ENCODE results near the gene SOWAHC. TPM values are rescaled to one million over a fixed set of nuclear protein-coding genes. Genes with fewer than 3 reads are reported as not detected.

Gene SOWAHC
- total RNA-seq, 1 donor from 2014 or later = 5.7 TPM

GRCh38 chr2:109582928-109583895 lies 31.0 kb upstream of the SOWAHC start:
- Histone ChIP-seq H2AFZ (replicated peaks) (no peak overlapping the region), H3K4me2 (no peak overlapping the region), H3K4me3 (no peak overlapping the region), H3K9me3 (ENCODE audit: low read depth) (no peaks in the 10 kb centered on the region), H3K27ac (no peak overlapping the region), H3F3A (ENCODE audit: low read depth) (no peaks in the 10 kb centered on the region), H3K79me2 (ENCODE audit: low read depth) (peaks cover 56% of the 10 kb centered on the region), H3K4me1 (no peaks in the 10 kb centered on the region), H3K9ac (no peak overlapping the region), H3K36me3 (peaks cover 10% of the 10 kb centered on the region), H3K27me3 (no peaks in the 10 kb centered on the region), H4K20me1 (ENCODE audit: low read depth) (peaks cover 4% of the 10 kb centered on the region)
- no peak for DNase-seq (ENCODE audit: low spot score)
- Mint-ChIP-seq H3K27ac (no peak overlapping the region), H3K4me3 (no peak overlapping the region), H3K9me3 (no peaks in the 10 kb centered on the region), H3K27me3 (ENCODE audit: insufficient read depth, low read depth) (no peaks in the 10 kb centered on the region), H3K4me1 (peaks cover 2% of the 10 kb centered on the region), H3K36me3 (peaks cover 42% of the 10 kb centered on the region)
- TF ChIP-seq EZH2phosphoT487 (IDR thresholded peaks at IDR 0.05) (no peak), EZH2 (IDR thresholded peaks at IDR 0.05) (no peak), CTCF (IDR thresholded peaks at IDR 0.05) (no peak)

GRCh38 chr2:109586687-109587086 lies 27.5 kb upstream of the SOWAHC start:
- peaks cover 77% of the 10 kb centered on the region for H3K79me2 ChIP-seq (ENCODE audit: low read depth)
- no peak overlapping the region for H3K9ac ChIP-seq
- no peak for DNase-seq (ENCODE audit: low spot score)
- H3K4me2 ChIP-seq = no peak overlapping the region
- TF ChIP-seq EZH2 (IDR thresholded peaks at IDR 0.05) (no peak), EZH2phosphoT487 (IDR thresholded peaks at IDR 0.05) (no peak), CTCF (IDR thresholded peaks at IDR 0.05) (no peak)
- H2AFZ ChIP-seq (replicated peaks) = no peak overlapping the region
- H3K27me3 ChIP-seq = no peaks in the 10 kb centered on the region
- no peaks in the 10 kb centered on the region for H3K27me3 Mint-ChIP-seq (ENCODE audit: insufficient read depth, low read depth)
- H3K27ac ChIP-seq = no peak overlapping the region
- H3K4me1 Mint-ChIP-seq = peaks cover 2% of the 10 kb centered on the region
- H3K9me3 ChIP-seq (ENCODE audit: low read depth) = no peaks in the 10 kb centered on the region
- peaks cover 12% of the 10 kb centered on the region for H4K20me1 ChIP-seq (ENCODE audit: low read depth)
- no peaks in the 10 kb centered on the region for H3K9me3 Mint-ChIP-seq
- H3K4me3 Mint-ChIP-seq = no peak overlapping the region
- no peaks in the 10 kb centered on the region for H3F3A ChIP-seq (ENCODE audit: low read depth)
- H3K36me3 ChIP-seq = peaks cover 10% of the 10 kb centered on the region
- no peak overlapping the region for H3K27ac Mint-ChIP-seq
- no peaks in the 10 kb centered on the region for H3K4me1 ChIP-seq
- no peak overlapping the region for H3K4me3 ChIP-seq
- peaks cover 45% of the 10 kb centered on the region for H3K36me3 Mint-ChIP-seq

- H3K79me2 ChIP-seq (ENCODE audit: low read depth) = peaks cover 89% of the 10 kb centered on the region
- no peak overlapping the region for H3K9ac ChIP-seq
- no peaks in the 10 kb centered on the region for H3F3A ChIP-seq (ENCODE audit: low read depth)
- no peak overlapping the region for H2AFZ ChIP-seq (replicated peaks)
- Mint-ChIP-seq H3K4me3 (no peak overlapping the region), H3K9me3 (no peaks in the 10 kb centered on the region), H3K36me3 (peaks cover 32% of the 10 kb centered on the region), H3K27ac (no peak overlapping the region), H3K4me1 (peaks cover 7% of the 10 kb centered on the region), H3K27me3 (ENCODE audit: insufficient read depth, low read depth) (no peaks in the 10 kb centered on the region)
- H3K9me3 ChIP-seq (ENCODE audit: low read depth) = no peaks in the 10 kb centered on the region
- peaks cover 18% of the 10 kb centered on the region for H4K20me1 ChIP-seq (ENCODE audit: low read depth)
- no peak for DNase-seq (ENCODE audit: low spot score)
- no peaks in the 10 kb centered on the region for H3K36me3 ChIP-seq
- H3K4me3 ChIP-seq = no peak overlapping the region
- no peaks in the 10 kb centered on the region for H3K27me3 ChIP-seq
- TF ChIP-seq EZH2phosphoT487 (IDR thresholded peaks at IDR 0.05) (no peak), EZH2 (IDR thresholded peaks at IDR 0.05) (no peak), CTCF (IDR thresholded peaks at IDR 0.05) (no peak)
- no peak overlapping the region for H3K4me2 ChIP-seq
- H3K27ac ChIP-seq = no peak overlapping the region
- no peaks in the 10 kb centered on the region for H3K4me1 ChIP-seq
Observed at GRCh38 chr2:109591206-109591605, 23.0 kb upstream of the SOWAHC start.
